OCI-M2 (cell line): ENCODE results near the gene SLC2A2.

Source experiments
- DNase-seq: peaks from one replicate; lab custom pipeline; 2025; ENCODE audit not compliant: unreplicated experiment; lab: John Stamatoyannopoulos, UW

The SLC2A2 gene

GRCh38 chr3:171038342-171038741 lies 11.8 kb upstream of the SLC2A2 start:
- no peak for DNase-seq

- no peak for DNase-seq
Measured at GRCh38 chr3:171028779-171029232, 2.3 kb upstream of the SLC2A2 start.

- no peak for DNase-seq
Measured at GRCh38 chr3:171028025-171028778, 1.7 kb upstream of the SLC2A2 start.

GRCh38 chr3:171023566-171023965 lies 3.0 kb downstream of the SLC2A2 start:
- DNase-seq, result no peak

- no peak for DNase-seq
Measured at GRCh38 chr3:171021377-171021776, 5.1 kb downstream of the SLC2A2 start.

GRCh38 chr3:171018156-171018935 lies 8.2 kb downstream of the SLC2A2 start:
- DNase-seq, result no peak

GRCh38 chr3:171013822-171014748 lies 12.4 kb downstream of the SLC2A2 start:
- DNase-seq, result no peak

- no peak for DNase-seq
Measured at GRCh38 chr3:171011873-171012336, 14.6 kb downstream of the SLC2A2 start.

- DNase-seq, result no peak
Measured at GRCh38 chr3:171011109-171011872, 15.2 kb downstream of the SLC2A2 start.

- no peak for DNase-seq
Measured at GRCh38 chr3:171007316-171007715, 19.2 kb downstream of the SLC2A2 start.

GRCh38 chr3:171005648-171006047 lies 20.9 kb downstream of the SLC2A2 start:
- DNase-seq, result no peak

- DNase-seq, result no peak
Measured at GRCh38 chr3:171001957-171002694, 24.4 kb downstream of the SLC2A2 start.

GRCh38 chr3:171001250-171001893 lies 25.1 kb downstream of the SLC2A2 start:
- DNase-seq, result no peak

- no peak for DNase-seq
Measured at GRCh38 chr3:171000281-171000680, 26.2 kb downstream of the SLC2A2 start.

GRCh38 chr3:170999737-171000242 lies 26.7 kb downstream of the SLC2A2 start:
- DNase-seq, result no peak

GRCh38 chr3:170997961-170998913 lies 28.3 kb downstream of the SLC2A2 start:
- DNase-seq, result no peak

- no peak for DNase-seq
Measured at GRCh38 chr3:170992854-170993253, 33.7 kb downstream of the SLC2A2 start.

- no peak for DNase-seq
Measured at GRCh38 chr3:170991664-170992063, 34.9 kb downstream of the SLC2A2 start.
